Stimulated activated naive B cell treated with anti-CD40 and anti-IgM and Interleukin-4, amounts not matched to agents 10 μg/mL and 1 μg/mL and 100 μg/mL, for 72 hours (primary cell): ENCODE data around the gene COL23A1.

ENCODE experiments used
- ATAC-seq, 2 donors: fragments of 150-1000 bp; cut with Tn5 transposase; replicated peaks; 2 replicates each; pipeline ENCODE4 v1.10.0; 2021; ENCODE audit warnings: moderate library complexity in 1 of 2
- DNase-seq: peaks from one replicate; pipeline ENCODE4 v3.0.0; 2021
- H3K27ac Mint-ChIP-seq: one replicate; pipeline ENCODE4 v1.8.0; 2022; ENCODE audit warnings: mild to moderate bottlenecking, mixed read lengths
- H3K27me3 Mint-ChIP-seq, 2 donors: one replicate each; pipeline ENCODE4 v1.8.0; 2022; ENCODE audit warnings: mixed read lengths in 2 of 2
- H3K36me3 Mint-ChIP-seq, 2 donors: one replicate each; pipeline ENCODE4 v1.8.0; 2022; ENCODE audit warnings: mixed read lengths in 2 of 2, mild to moderate bottlenecking in 1 of 2
- H3K4me1 Mint-ChIP-seq, 2 donors: one replicate each; pipeline ENCODE4 v1.8.0; 2022; ENCODE audit warnings: mixed read lengths in 2 of 2, mild to moderate bottlenecking in 1 of 2
- H3K4me3 Mint-ChIP-seq, 2 donors: one replicate each; pipeline ENCODE4 v1.8.0; 2022; ENCODE audit warnings: mild to moderate bottlenecking in 2 of 2, mixed read lengths in 2 of 2, moderate library complexity in 1 of 2
- H3K9me3 Mint-ChIP-seq, 2 donors: one replicate each; pipeline ENCODE4 v1.8.0; 2022; ENCODE audit warnings: mixed read lengths in 2 of 2, mild to moderate bottlenecking in 1 of 2

COL23A1 gene

GRCh38 chr5:178351221-178352034, 238.8 kb downstream of the COL23A1 start:
- no peak overlapping the region for H3K4me3 Mint-ChIP-seq
- H3K27me3 Mint-ChIP-seq, result peaks cover 23 to 25% of the 10 kb centered on the region in 2 donors
- H3K27ac Mint-ChIP-seq, result no peak overlapping the region
- ATAC-seq, result no peak
- no peaks in the 10 kb centered on the region for H3K36me3 Mint-ChIP-seq
- no peak for DNase-seq
- peaks cover 3 to 6% of the 10 kb centered on the region in 2 donors for H3K4me1 Mint-ChIP-seq
- H3K9me3 Mint-ChIP-seq, result no peaks in the 10 kb centered on the region

GRCh38 chr5:178350361-178351220, 239.6 kb downstream of the COL23A1 start:
- H3K27ac Mint-ChIP-seq, result no peak overlapping the region
- no peak for DNase-seq
- no peaks in the 10 kb centered on the region for H3K36me3 Mint-ChIP-seq

GRCh38 chr5:178349625-178350353, 240.4 kb downstream of the COL23A1 start:
- Mint-ChIP-seq H3K4me3 (no peak overlapping the region), H3K27me3 (peaks cover 16 to 18% of the 10 kb centered on the region in 2 donors), H3K9me3 (no peaks in the 10 kb centered on the region), H3K4me1 (no peaks in the 10 kb centered on the region), H3K36me3 (no peaks in the 10 kb centered on the region), H3K27ac (no peak overlapping the region)
- no peak for ATAC-seq
- no peak for DNase-seq

More at GRCh38 chr5:178350361-178351220, 239.6 kb downstream of the COL23A1 start:
- H3K4me3 Mint-ChIP-seq, result no peak overlapping the region
- ATAC-seq, result no peak
- no peaks in the 10 kb centered on the region for H3K4me1 Mint-ChIP-seq
- H3K27me3 Mint-ChIP-seq, result peaks cover 16 to 18% of the 10 kb centered on the region in 2 donors
- H3K9me3 Mint-ChIP-seq, result no peaks in the 10 kb centered on the region

GRCh38 chr5:178349075-178349511, 241.1 kb downstream of the COL23A1 start:
- ATAC-seq (no peak), DNase-seq (no peak)
- no peaks in the 10 kb centered on the region for H3K4me1 Mint-ChIP-seq
- no peak overlapping the region for H3K27ac Mint-ChIP-seq
- peaks cover 11 to 12% of the 10 kb centered on the region in 2 donors for H3K27me3 Mint-ChIP-seq
- no peak overlapping the region for H3K4me3 Mint-ChIP-seq
- H3K9me3 Mint-ChIP-seq, result no peaks in the 10 kb centered on the region
- H3K36me3 Mint-ChIP-seq, result no peaks in the 10 kb centered on the region

- Mint-ChIP-seq H3K27me3 (peaks cover 9% of the 10 kb centered on the region in 2 donors), H3K9me3 (no peaks in the 10 kb centered on the region), H3K4me3 (no peak overlapping the region), H3K36me3 (no peaks in the 10 kb centered on the region), H3K4me1 (no peaks in the 10 kb centered on the region), H3K27ac (no peak overlapping the region)
- ATAC-seq, result no peak
- no peak for DNase-seq
These were observed 241.7 kb downstream of the COL23A1 start for GRCh38 chr5:178348356-178349074.

GRCh38 chr5:178347956-178348355, 242.2 kb downstream of the COL23A1 start:
- Mint-ChIP-seq H3K27ac (no peak overlapping the region), H3K9me3 (no peaks in the 10 kb centered on the region), H3K4me1 (no peaks in the 10 kb centered on the region), H3K27me3 (peaks cover 5 to 9% of the 10 kb centered on the region in 2 donors), H3K36me3 (no peaks in the 10 kb centered on the region), H3K4me3 (no peak overlapping the region)
- DNase-seq (no peak), ATAC-seq (no peak)

- no peaks in the 10 kb centered on the region for H3K4me1 Mint-ChIP-seq
- no peaks in the 10 kb centered on the region for H3K9me3 Mint-ChIP-seq
- no peak overlapping the region for H3K4me3 Mint-ChIP-seq
- no peaks in the 10 kb centered on the region for H3K36me3 Mint-ChIP-seq
- ATAC-seq (no peak), DNase-seq (no peak)
- H3K27me3 Mint-ChIP-seq, result peaks cover 7 to 15% of the 10 kb centered on the region in 2 donors
- H3K27ac Mint-ChIP-seq, result no peak overlapping the region
These were observed 243.4 kb downstream of the COL23A1 start for GRCh38 chr5:178346607-178347334.

- Mint-ChIP-seq H3K9me3 (no peaks in the 10 kb centered on the region), H3K27me3 (peaks cover 12 to 19% of the 10 kb centered on the region in 2 donors), H3K27ac (no peak overlapping the region), H3K4me3 (no peak overlapping the region), H3K4me1 (no peaks in the 10 kb centered on the region), H3K36me3 (no peaks in the 10 kb centered on the region)
- ATAC-seq, result no peak
- DNase-seq, result no peak
These were observed 246.9 kb downstream of the COL23A1 start for GRCh38 chr5:178343306-178343705.

GRCh38 chr5:178341851-178342140, 248.4 kb downstream of the COL23A1 start:
- DNase-seq (no peak), ATAC-seq (no peak)
- Mint-ChIP-seq H3K4me3 (no peak overlapping the region), H3K4me1 (no peaks in the 10 kb centered on the region), H3K9me3 (no peaks in the 10 kb centered on the region), H3K27me3 (peaks cover 12 to 26% of the 10 kb centered on the region in 2 donors), H3K36me3 (no peaks in the 10 kb centered on the region), H3K27ac (no peak overlapping the region)

GRCh38 chr5:178341091-178341850, 248.9 kb downstream of the COL23A1 start:
- H3K27me3 Mint-ChIP-seq, result peaks cover 12 to 27% of the 10 kb centered on the region in 2 donors
- no peak overlapping the region for H3K4me3 Mint-ChIP-seq
- DNase-seq, result no peak
- H3K4me1 Mint-ChIP-seq, result no peaks in the 10 kb centered on the region
- no peaks in the 10 kb centered on the region for H3K9me3 Mint-ChIP-seq
- ATAC-seq, result no peak
- H3K36me3 Mint-ChIP-seq, result no peaks in the 10 kb centered on the region
- no peak overlapping the region for H3K27ac Mint-ChIP-seq

GRCh38 chr5:178340637-178341036, 249.6 kb downstream of the COL23A1 start:
- Mint-ChIP-seq H3K9me3 (no peaks in the 10 kb centered on the region), H3K36me3 (no peaks in the 10 kb centered on the region), H3K4me3 (no peak overlapping the region), H3K27me3 (peaks cover 12 to 27% of the 10 kb centered on the region in 2 donors), H3K27ac (no peak overlapping the region), H3K4me1 (no peaks in the 10 kb centered on the region)
- ATAC-seq, result no peak
- no peak for DNase-seq

GRCh38 chr5:178340187-178340586, 250.0 kb downstream of the COL23A1 start:
- no peaks in the 10 kb centered on the region for H3K4me1 Mint-ChIP-seq
- no peaks in the 10 kb centered on the region for H3K36me3 Mint-ChIP-seq
- peak in 1 of 2 donors; percentile 33 for ATAC-seq
- no peaks in the 10 kb centered on the region for H3K9me3 Mint-ChIP-seq
- no peak for DNase-seq
- H3K27ac Mint-ChIP-seq, result no peak overlapping the region
- peaks cover 13 to 27% of the 10 kb centered on the region in 2 donors for H3K27me3 Mint-ChIP-seq
- no peak overlapping the region for H3K4me3 Mint-ChIP-seq

- no peaks in the 10 kb centered on the region for H3K9me3 Mint-ChIP-seq
- peaks cover 19 to 28% of the 10 kb centered on the region in 2 donors for H3K27me3 Mint-ChIP-seq
- no peak for DNase-seq
- ATAC-seq, result no peak
- H3K36me3 Mint-ChIP-seq, result no peaks in the 10 kb centered on the region
- no peak overlapping the region for H3K27ac Mint-ChIP-seq
- H3K4me1 Mint-ChIP-seq, result no peaks in the 10 kb centered on the region
- no peak overlapping the region for H3K4me3 Mint-ChIP-seq
These were observed 250.9 kb downstream of the COL23A1 start for GRCh38 chr5:178339272-178339671.
